GM20000 (cell line): ENCODE data around the gene IFITM1.
"Not testable (repeated sequence)": the region's sequence is repeated elsewhere in the genome, so short reads cannot be mapped to it uniquely, and the experiment has no call there.

Source experiments
- DNase-seq: peaks from one replicate; pipeline ENCODE4 v3.0.0; 2012; ENCODE audit warnings: low spot score
- CTCF ChIP-seq: IDR thresholded peaks from 2 replicates; pipeline ENCODE4 v1.5.1; 2012; ENCODE audit warnings: mild to moderate bottlenecking, control low read depth; ENCODE audit errors: extremely low read depth, missing control alignments

The IFITM1 gene

GRCh38 chr11:305844-306211 is 8.0 kb upstream of the IFITM1 start:
- TF ChIP-seq CTCF, result no peak

DNA sequence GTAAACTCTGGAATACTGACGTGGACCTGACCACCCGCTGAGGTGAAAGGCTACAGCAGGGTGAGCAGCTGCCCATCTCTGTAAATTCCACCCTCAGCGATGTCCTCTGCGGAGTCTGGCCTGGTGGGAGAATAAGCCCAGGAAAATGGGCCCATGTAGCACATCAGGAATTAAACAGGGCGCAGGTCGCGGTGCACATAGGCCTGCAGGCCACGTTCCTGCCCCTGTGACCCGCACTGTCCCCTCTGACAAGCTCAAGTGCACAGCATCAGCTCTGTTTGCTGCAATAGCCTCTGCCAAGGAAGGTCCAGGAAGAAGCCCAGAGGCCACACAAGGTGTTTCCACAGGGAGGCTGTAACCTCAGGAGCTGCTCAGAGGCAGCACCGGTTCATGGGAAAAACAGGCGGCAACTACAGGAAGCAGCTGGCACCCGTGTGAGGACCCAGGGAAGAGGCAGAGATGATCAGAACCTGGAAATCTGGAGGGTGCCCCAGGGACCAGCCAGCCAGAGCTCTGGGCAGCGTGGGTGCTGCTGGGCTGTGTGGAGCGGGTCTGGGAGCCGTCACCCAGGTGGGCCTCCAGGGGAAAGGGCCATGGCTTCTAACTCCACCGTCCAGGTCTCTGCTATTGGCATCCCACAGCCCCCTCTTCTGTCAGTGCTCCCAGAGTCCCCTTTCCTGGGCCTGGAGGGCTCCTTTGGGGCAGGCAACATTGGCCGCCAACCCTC is 7.0 kb upstream of the IFITM1 start:
- DNase-seq, result no peak
- TF ChIP-seq CTCF, result no peak

More at GRCh38 chr11:305844-306211, 8.0 kb upstream of the IFITM1 start:
- DNase-seq, result no peak

- DNase-seq, result not testable (repeated sequence)
These were observed 5.8 kb upstream of the IFITM1 start, which contains the start of gene IFITM2 for GRCh38 chr11:307766-308708. Gene IFITM2 (plus strand): TSS chr11:307816. CDS start chr11:308193, 377 bp downstream.

GRCh38 chr11:308740-309665 is 4.8 kb upstream of the IFITM1 start:
- DNase-seq, result not testable (repeated sequence)

GRCh38 chr11:309979-310572 is 3.8 kb upstream of the IFITM1 start:
- DNase-seq, result not testable (repeated sequence)

- not testable (repeated sequence) for DNase-seq
These were observed 2.7 kb upstream of the IFITM1 start for GRCh38 chr11:311013-311748.

GRCh38 chr11:312092-312816 is 1.6 kb upstream of the IFITM1 start:
- TF ChIP-seq CTCF, result no peak
- peak; percentile 49 for DNase-seq

DNA sequence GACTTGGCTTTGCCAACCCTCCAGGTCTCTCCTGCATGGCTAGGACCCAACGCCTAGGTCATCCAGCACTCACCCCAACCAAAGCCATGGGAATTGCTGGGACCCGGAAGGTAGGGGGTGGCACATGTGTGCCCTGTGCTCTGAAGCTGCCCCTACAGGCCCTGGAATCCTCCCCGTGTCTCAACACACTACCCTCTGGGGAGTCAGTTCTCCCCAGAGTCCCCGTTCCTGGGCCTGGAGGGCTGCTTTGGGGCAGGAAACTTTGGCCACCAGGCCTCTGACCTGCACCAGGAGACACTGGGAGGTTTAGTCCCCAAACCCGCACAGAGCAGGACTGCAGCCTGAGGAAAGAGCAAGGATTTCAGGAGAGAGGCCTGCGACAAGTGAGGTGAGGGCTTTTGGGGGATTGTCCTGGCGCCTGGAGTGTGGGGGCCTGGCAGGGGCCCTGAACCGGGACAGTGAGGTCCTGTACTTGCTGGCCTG is 495 bp upstream of the IFITM1 start:
- no peak for TF ChIP-seq CTCF
- no peak for DNase-seq

DNA sequence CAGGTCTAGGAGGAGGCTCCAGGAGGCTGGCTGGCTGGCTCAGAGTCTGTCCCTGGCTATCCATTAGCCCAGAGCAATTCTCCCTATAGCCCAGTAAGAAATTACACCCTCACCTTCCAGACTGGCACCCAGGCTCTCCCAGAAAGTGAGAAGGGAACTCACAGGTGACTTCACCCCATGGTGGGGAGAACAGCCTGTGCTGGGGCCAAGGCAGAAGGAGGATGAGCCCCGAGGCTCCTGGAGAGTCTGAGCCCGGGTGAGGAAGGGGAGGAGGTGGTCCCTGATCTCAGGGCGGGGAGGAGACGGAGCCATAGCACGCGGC is 675 bp downstream of the IFITM1 start:
- DNase-seq, result not testable (repeated sequence)
